SU-DHL-6 (cell line): ENCODE results near the gene DPT.

Source experiments
- EZH2phosphoT487 ChIP-seq: fragments of 200-600 bp; sonication (generic), shearing (Covaris generic); conservative IDR thresholded peaks from 2 replicates; pipeline ENCODE4 v1.6.1; 2018; ENCODE audit warnings: mild to moderate bottlenecking, antibody characterized with exemption, low read length, moderate library complexity, mixed read lengths
- TF ChIP-seq, protein P1 (sequence below): fragments of 200-600 bp; sonication (generic); IDR thresholded peaks from one replicate; pipeline ENCODE4 v1.5.1; 2017; ENCODE audit warnings: antibody characterized with exemption, mild to moderate bottlenecking, low read length, moderate library complexity; ENCODE audit not compliant: insufficient read depth, poor library complexity, severe bottlenecking

DNA sequence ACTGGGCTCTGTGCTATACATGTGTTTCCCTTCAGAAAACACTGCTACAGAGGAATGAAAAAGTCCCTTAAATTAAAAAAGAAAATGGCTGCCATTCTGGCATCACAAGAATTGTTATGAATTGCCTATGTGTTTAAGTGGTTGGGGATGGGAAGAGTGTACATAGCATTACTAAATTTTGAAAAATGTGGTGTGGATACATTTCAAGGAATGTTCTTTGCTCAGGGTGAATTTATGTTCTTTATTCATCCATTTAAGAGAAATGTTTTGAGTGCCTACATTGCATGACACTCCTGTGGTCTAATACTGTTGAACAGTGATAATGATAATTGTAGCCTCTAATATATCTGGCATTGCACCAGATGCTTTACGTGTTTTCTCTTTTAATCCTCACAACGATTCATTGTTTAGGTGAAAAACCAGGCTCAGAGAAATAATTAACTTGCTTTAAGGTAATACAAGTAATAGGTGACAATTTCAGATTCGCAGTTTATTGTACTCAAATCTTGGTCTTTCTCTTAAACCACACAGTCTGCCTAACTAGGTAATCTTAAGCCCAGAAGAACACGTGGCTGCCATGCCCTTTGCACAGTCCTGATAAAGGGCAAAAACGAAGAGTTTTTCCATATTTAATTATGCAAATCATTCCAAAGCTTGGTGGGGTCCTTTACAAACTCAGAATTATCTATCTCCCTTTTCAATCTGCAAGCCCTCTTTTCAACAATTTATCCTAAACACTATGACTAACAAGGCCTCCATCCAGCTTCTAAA is 31.5 kb downstream of the DPT start:
- TF ChIP-seq, protein P1, sequence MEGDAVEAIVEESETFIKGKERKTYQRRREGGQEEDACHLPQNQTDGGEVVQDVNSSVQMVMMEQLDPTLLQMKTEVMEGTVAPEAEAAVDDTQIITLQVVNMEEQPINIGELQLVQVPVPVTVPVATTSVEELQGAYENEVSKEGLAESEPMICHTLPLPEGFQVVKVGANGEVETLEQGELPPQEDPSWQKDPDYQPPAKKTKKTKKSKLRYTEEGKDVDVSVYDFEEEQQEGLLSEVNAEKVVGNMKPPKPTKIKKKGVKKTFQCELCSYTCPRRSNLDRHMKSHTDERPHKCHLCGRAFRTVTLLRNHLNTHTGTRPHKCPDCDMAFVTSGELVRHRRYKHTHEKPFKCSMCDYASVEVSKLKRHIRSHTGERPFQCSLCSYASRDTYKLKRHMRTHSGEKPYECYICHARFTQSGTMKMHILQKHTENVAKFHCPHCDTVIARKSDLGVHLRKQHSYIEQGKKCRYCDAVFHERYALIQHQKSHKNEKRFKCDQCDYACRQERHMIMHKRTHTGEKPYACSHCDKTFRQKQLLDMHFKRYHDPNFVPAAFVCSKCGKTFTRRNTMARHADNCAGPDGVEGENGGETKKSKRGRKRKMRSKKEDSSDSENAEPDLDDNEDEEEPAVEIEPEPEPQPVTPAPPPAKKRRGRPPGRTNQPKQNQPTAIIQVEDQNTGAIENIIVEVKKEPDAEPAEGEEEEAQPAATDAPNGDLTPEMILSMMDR, result no peak
- TF ChIP-seq EZH2phosphoT487, result no peak
